ENCODE results near the gene TRAF3IP3.

- TF ChIP-seq, protein P1, sequence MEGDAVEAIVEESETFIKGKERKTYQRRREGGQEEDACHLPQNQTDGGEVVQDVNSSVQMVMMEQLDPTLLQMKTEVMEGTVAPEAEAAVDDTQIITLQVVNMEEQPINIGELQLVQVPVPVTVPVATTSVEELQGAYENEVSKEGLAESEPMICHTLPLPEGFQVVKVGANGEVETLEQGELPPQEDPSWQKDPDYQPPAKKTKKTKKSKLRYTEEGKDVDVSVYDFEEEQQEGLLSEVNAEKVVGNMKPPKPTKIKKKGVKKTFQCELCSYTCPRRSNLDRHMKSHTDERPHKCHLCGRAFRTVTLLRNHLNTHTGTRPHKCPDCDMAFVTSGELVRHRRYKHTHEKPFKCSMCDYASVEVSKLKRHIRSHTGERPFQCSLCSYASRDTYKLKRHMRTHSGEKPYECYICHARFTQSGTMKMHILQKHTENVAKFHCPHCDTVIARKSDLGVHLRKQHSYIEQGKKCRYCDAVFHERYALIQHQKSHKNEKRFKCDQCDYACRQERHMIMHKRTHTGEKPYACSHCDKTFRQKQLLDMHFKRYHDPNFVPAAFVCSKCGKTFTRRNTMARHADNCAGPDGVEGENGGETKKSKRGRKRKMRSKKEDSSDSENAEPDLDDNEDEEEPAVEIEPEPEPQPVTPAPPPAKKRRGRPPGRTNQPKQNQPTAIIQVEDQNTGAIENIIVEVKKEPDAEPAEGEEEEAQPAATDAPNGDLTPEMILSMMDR (IDR thresholded peaks at IDR 0.05): no peak
- no peak for TF ChIP-seq POLR2AphosphoS5 (IDR thresholded peaks at IDR 0.05; ENCODE audit: insufficient read depth in 1 of 2, low read depth in 1 of 2)
- TF ChIP-seq POLR2A (IDR thresholded peaks at IDR 0.05): no peak
Measured at GRCh38 chr1:209741193-209741592, 14.7 kb upstream of the TRAF3IP3 start.

All from vagina (tissue), 2 donors.